ENCODE measurements around the gene FNBP1L. TPM values are rescaled to one million over a fixed set of nuclear protein-coding genes. Genes with fewer than 3 reads are reported as not detected.
"Not testable (repeated sequence)": the region's sequence is repeated elsewhere in the genome, so short reads cannot be mapped to it uniquely, and the experiment has no call there.

The FNBP1L gene
- total and polyA plus RNA-seq, 2 donors (not counting 1 experiment from before 2014, with no cell fraction given): 0.86 to 5.4 TPM

GRCh38 chr1:93461236-93461635 lies 13.3 kb downstream of the FNBP1L start:
- Histone ChIP-seq H3K4me1 (ENCODE audit: control insufficient read depth in 2 of 2, insufficient read depth in 2 of 2, low read length in 2 of 2) (no peaks in the 10 kb centered on the region), H3K4me3 (ENCODE audit: control extremely low read depth in 1 of 5, extremely low read depth in 1 of 5, insufficient read depth in 1 of 5, low read depth in 2 of 5, low read length in 4 of 5) (no peak overlapping the region), H3K79me2 (ENCODE audit: control insufficient read depth, insufficient read depth, low read length) (peaks cover 7% of the 10 kb centered on the region), H4K20me1 (ENCODE audit: control insufficient read depth, insufficient read depth, low read length, poor library complexity, severe bottlenecking) (no peaks in the 10 kb centered on the region), H3K36me3 (replicated peaks in 1 of 2; ENCODE audit: control extremely low read depth in 1 of 2, control insufficient read depth in 1 of 2, extremely low read depth in 1 of 2, insufficient read depth in 2 of 2, low read length in 1 of 2) (no peaks in the 10 kb centered on the region), H3K4me2 (replicated peaks; ENCODE audit: low read depth, low read length, poor library complexity, severe bottlenecking) (no peak overlapping the region), H2AFZ (ENCODE audit: insufficient read depth, low read depth, low read length, poor library complexity, severe bottlenecking) (no peak overlapping the region), H3K27me3 (replicated peaks in 1 of 4; ENCODE audit: control extremely low read depth in 1 of 4, control insufficient read depth in 3 of 4, insufficient read depth in 4 of 4, low read length in 3 of 4) (no peaks in the 10 kb centered on the region), H3K27ac (ENCODE audit: low read length in 2 of 2) (no peak overlapping the region), H3K9ac (ENCODE audit: low read length) (no peak overlapping the region), H3K9me3 (ENCODE audit: control extremely low read depth in 1 of 3, control insufficient read depth in 2 of 3, insufficient read depth in 1 of 3, low read length in 2 of 3) (peaks cover 0 to 3% (median 0%) of the 10 kb centered on the region in 3 donors)
- TF ChIP-seq EZH2 (IDR thresholded peaks at IDR 0.05; ENCODE audit: borderline replicate concordance, insufficient read depth, low read depth, low read length, poor library complexity, severe bottlenecking) (no peak), CTCF (IDR thresholded peaks at IDR 0.05) (no peak)
- Mint-ChIP-seq H3K4me3 (no peak overlapping the region), H3K4me1 (no peaks in the 10 kb centered on the region), H3K9me3 (ENCODE audit: insufficient read depth) (no peaks in the 10 kb centered on the region), H3K27me3 (no peaks in the 10 kb centered on the region), H3K27ac (no peak overlapping the region)
- ChIA-PET CTCF (no interaction called here), POLR2A (no interaction called here)
- no peak for DNase-seq
- ATAC-seq (ENCODE audit: low read depth): no peak
- intact Hi-C loops (cut with micrococcal nuclease): no loop called here
- no CpG with 5 or more reads among the region's 5 CpGs for WGBS (ENCODE audit: insufficient coverage)

- peaks cover 20% of the 10 kb centered on the region for H3K79me2 ChIP-seq (ENCODE audit: control insufficient read depth, insufficient read depth, low read length)
- H3K4me2 ChIP-seq (replicated peaks; ENCODE audit: low read depth, low read length, poor library complexity, severe bottlenecking): no peak overlapping the region
- H3K4me1 ChIP-seq (ENCODE audit: control insufficient read depth in 2 of 2, insufficient read depth in 2 of 2, low read length in 2 of 2): no peaks in the 10 kb centered on the region
- H3K4me3 ChIP-seq (ENCODE audit: control extremely low read depth in 1 of 5, extremely low read depth in 1 of 5, insufficient read depth in 1 of 5, low read depth in 2 of 5, low read length in 4 of 5): no peak overlapping the region
- no peak overlapping the region for H2AFZ ChIP-seq (ENCODE audit: insufficient read depth, low read depth, low read length, poor library complexity, severe bottlenecking)
- CTCF ChIA-PET: no interaction called here
- no peaks in the 10 kb centered on the region for H4K20me1 ChIP-seq (ENCODE audit: control insufficient read depth, insufficient read depth, low read length, poor library complexity, severe bottlenecking)
- no peaks in the 10 kb centered on the region for H3K27me3 ChIP-seq (replicated peaks in 1 of 4; ENCODE audit: control extremely low read depth in 1 of 4, control insufficient read depth in 3 of 4, insufficient read depth in 4 of 4, low read length in 3 of 4)
- POLR2A ChIA-PET: no interaction called here
- no peak overlapping the region for H3K4me3 Mint-ChIP-seq
- no peak for ATAC-seq (ENCODE audit: low read depth)
- no peak for DNase-seq
- no peaks in the 10 kb centered on the region for H3K27me3 Mint-ChIP-seq
- no peaks in the 10 kb centered on the region for H3K4me1 Mint-ChIP-seq
- H3K36me3 ChIP-seq (replicated peaks in 1 of 2; ENCODE audit: control extremely low read depth in 1 of 2, control insufficient read depth in 1 of 2, extremely low read depth in 1 of 2, insufficient read depth in 2 of 2, low read length in 1 of 2): no peaks in the 10 kb centered on the region
- H3K9me3 Mint-ChIP-seq (ENCODE audit: insufficient read depth): no peaks in the 10 kb centered on the region
- no peak for TF ChIP-seq EZH2 (IDR thresholded peaks at IDR 0.05; ENCODE audit: borderline replicate concordance, insufficient read depth, low read depth, low read length, poor library complexity, severe bottlenecking)
- no peak for TF ChIP-seq CTCF (IDR thresholded peaks at IDR 0.05)
- WGBS (ENCODE audit: insufficient coverage): no CpG with 5 or more reads among the region's 1 CpG
- H3K9me3 ChIP-seq (ENCODE audit: control extremely low read depth in 1 of 3, control insufficient read depth in 2 of 3, insufficient read depth in 1 of 3, low read length in 2 of 3): peaks cover 0 to 3% (median 0%) of the 10 kb centered on the region in 3 donors
- H3K9ac ChIP-seq (ENCODE audit: low read length): no peak overlapping the region
- intact Hi-C loops (cut with micrococcal nuclease): no loop called here
- no peak overlapping the region for H3K27ac Mint-ChIP-seq
- no peak overlapping the region for H3K27ac ChIP-seq (ENCODE audit: low read length in 2 of 2)
Measured at GRCh38 chr1:93463960-93464359, 16.0 kb downstream of the FNBP1L start.

- peaks cover 32% of the 10 kb centered on the region for H3K79me2 ChIP-seq (ENCODE audit: control insufficient read depth, insufficient read depth, low read length)
- H3K9me3 ChIP-seq (ENCODE audit: control extremely low read depth in 1 of 3, control insufficient read depth in 2 of 3, insufficient read depth in 1 of 3, low read length in 2 of 3); H3K4me3 Mint-ChIP-seq; POLR2A ChIA-PET; H3K27me3 Mint-ChIP-seq; H3K36me3 ChIP-seq (replicated peaks in 1 of 2; ENCODE audit: control extremely low read depth in 1 of 2, control insufficient read depth in 1 of 2, extremely low read depth in 1 of 2, insufficient read depth in 2 of 2, low read length in 1 of 2); H3K4me1 Mint-ChIP-seq; H3K9me3 Mint-ChIP-seq (ENCODE audit: insufficient read depth); intact Hi-C loops (cut with micrococcal nuclease); H4K20me1 ChIP-seq (ENCODE audit: control insufficient read depth, insufficient read depth, low read length, poor library complexity, severe bottlenecking); DNase-seq; H2AFZ ChIP-seq (ENCODE audit: insufficient read depth, low read depth, low read length, poor library complexity, severe bottlenecking); H3K9ac ChIP-seq (ENCODE audit: low read length); H3K4me3 ChIP-seq (ENCODE audit: control extremely low read depth in 1 of 5, extremely low read depth in 1 of 5, insufficient read depth in 1 of 5, low read depth in 2 of 5, low read length in 4 of 5); H3K27ac ChIP-seq (ENCODE audit: low read length in 2 of 2); H3K27me3 ChIP-seq (replicated peaks in 1 of 4; ENCODE audit: control extremely low read depth in 1 of 4, control insufficient read depth in 3 of 4, insufficient read depth in 4 of 4, low read length in 3 of 4); H3K4me1 ChIP-seq (ENCODE audit: control insufficient read depth in 2 of 2, insufficient read depth in 2 of 2, low read length in 2 of 2); CTCF ChIA-PET; H3K27ac Mint-ChIP-seq; ATAC-seq (ENCODE audit: low read depth); H3K4me2 ChIP-seq (replicated peaks; ENCODE audit: low read depth, low read length, poor library complexity, severe bottlenecking): not testable (repeated sequence)
- no CpG with 5 or more reads among the region's 6 CpGs for WGBS (ENCODE audit: insufficient coverage)
Measured at GRCh38 chr1:93465371-93466082, 17.6 kb downstream of the FNBP1L start.
